MM.1S (cell line): ENCODE data around the gene DIP2C.

Experiments used
- DNase-seq: peaks from one replicate; pipeline ENCODE4 v3.0.0-alpha.2; 2015
- H2AFZ ChIP-seq: fragments of 300-600 bp; sonication (generic); 2 replicates; pipeline ENCODE4 v1.6.0; 2016; ENCODE audit warnings: antibody characterized with exemption, low read length
- H3F3A ChIP-seq: fragments of 300-600 bp; sonication (generic); 2 replicates; pipeline ENCODE4 v1.6.1; 2016; ENCODE audit warnings: mild to moderate bottlenecking, antibody characterized with exemption, low read length, moderate library complexity, mixed read lengths; ENCODE audit not compliant: insufficient read depth
- H3K27ac ChIP-seq: fragments of 300-600 bp; sonication (generic); 2 replicates; pipeline ENCODE4 v1.5.1; 2016; ENCODE audit warnings: mild to moderate bottlenecking, low read length
- H3K27me3 ChIP-seq: fragments of 300-600 bp; sonication (generic); replicated peaks from 2 replicates; pipeline ENCODE4 v1.6.0; 2016; ENCODE audit warnings: low read length; ENCODE audit not compliant: insufficient read depth
- H3K36me3 ChIP-seq: fragments of 300-600 bp; sonication (generic); replicated peaks from 2 replicates; pipeline ENCODE4 v1.6.1; 2016; ENCODE audit warnings: mild to moderate bottlenecking, low read length, mixed read lengths; ENCODE audit not compliant: insufficient read depth
- H3K4me1 ChIP-seq: fragments of 300-600 bp; sonication (generic); 2 replicates; pipeline ENCODE4 v1.6.1; 2016; ENCODE audit warnings: low read length, mixed read lengths
- H3K4me2 ChIP-seq: fragments of 300-600 bp; sonication (generic); 2 replicates; pipeline ENCODE4 v1.6.0; 2016; ENCODE audit warnings: low read depth, low read length
- H3K4me3 ChIP-seq: fragments of 300-600 bp; sonication (generic); 2 replicates; pipeline ENCODE4 v1.5.1; 2016; ENCODE audit warnings: low read length, mixed read lengths
- H3K79me2 ChIP-seq: fragments of 300-600 bp; sonication (generic); 2 replicates; pipeline ENCODE4 v1.6.1; 2016; ENCODE audit warnings: mixed run types, low read length, mixed read lengths
- H3K9ac ChIP-seq: fragments of 300-600 bp; sonication (generic); 2 replicates; pipeline ENCODE4 v1.6.1; 2016; ENCODE audit warnings: low read length, mixed read lengths
- H3K9me2 ChIP-seq: fragments of 300-600 bp; sonication (generic); replicated peaks from 2 replicates; pipeline ENCODE4 v1.6.1; 2016; ENCODE audit warnings: mild to moderate bottlenecking, low read length, mixed read lengths; ENCODE audit not compliant: insufficient read depth
- H3K9me3 ChIP-seq: fragments of 300-600 bp; sonication (generic); replicated peaks from 2 replicates; pipeline ENCODE4 v1.6.1; 2016; ENCODE audit warnings: mild to moderate bottlenecking, low read length, mixed read lengths; ENCODE audit not compliant: insufficient read depth
- H4K20me1 ChIP-seq: fragments of 300-600 bp; sonication (generic); 2 replicates; pipeline ENCODE4 v1.6.1; 2016; ENCODE audit warnings: mild to moderate bottlenecking, low read length, moderate library complexity, mixed read lengths; ENCODE audit not compliant: insufficient read depth
- CTCF ChIP-seq: fragments of 300-600 bp; sonication (generic); IDR thresholded peaks from 2 replicates; pipeline ENCODE4 v1.5.1; 2016; ENCODE audit warnings: antibody characterized with exemption, low read length, mixed read lengths
- EZH2 ChIP-seq: fragments of 300-600 bp; sonication (generic); optimal IDR thresholded peaks from 2 replicates; pipeline ENCODE3; 2017; ENCODE audit warnings: low read depth, mild to moderate bottlenecking, antibody characterized with exemption, low read length, mixed read lengths
- EZH2phosphoT487 ChIP-seq: fragments of 300-600 bp; sonication (generic); IDR thresholded peaks from 2 replicates; pipeline ENCODE4 v1.6.1; 2018; ENCODE audit warnings: antibody characterized with exemption, low read length

Gene DIP2C

DNA sequence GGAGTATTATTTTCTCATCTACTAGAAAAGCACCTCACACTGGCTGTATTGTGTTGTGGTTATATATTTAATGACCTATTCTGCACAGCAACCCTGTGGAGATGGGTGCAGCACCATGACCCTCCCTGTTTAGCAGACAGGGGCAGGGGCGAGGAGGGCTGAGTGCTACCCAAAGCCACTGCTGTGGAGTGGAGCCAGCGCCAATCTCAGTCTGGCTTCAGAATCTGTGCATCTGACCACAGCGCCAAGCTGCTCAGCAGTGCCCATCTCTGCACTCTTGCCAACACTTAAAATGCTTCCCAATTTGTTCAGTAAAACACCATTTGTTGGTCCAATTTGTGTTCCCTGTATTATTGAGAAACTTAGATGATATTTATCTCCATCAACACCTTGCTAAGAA is 315.1 kb downstream of the DIP2C start:
- Histone ChIP-seq H3K4me1 (no peaks in the 10 kb centered on the region), H3K79me2 (no peaks in the 10 kb centered on the region), H3K4me2 (no peak overlapping the region), H3F3A (no peaks in the 10 kb centered on the region), H3K9me2 (no peaks in the 10 kb centered on the region), H3K36me3 (no peaks in the 10 kb centered on the region), H4K20me1 (no peaks in the 10 kb centered on the region), H3K27ac (no peak overlapping the region), H2AFZ (no peak overlapping the region), H3K9me3 (no peaks in the 10 kb centered on the region), H3K27me3 (no peaks in the 10 kb centered on the region), H3K9ac (no peak overlapping the region), H3K4me3 (no peak overlapping the region)
- no peak for DNase-seq
- TF ChIP-seq EZH2phosphoT487 (no peak), EZH2 (no peak), CTCF (no peak)

DNA sequence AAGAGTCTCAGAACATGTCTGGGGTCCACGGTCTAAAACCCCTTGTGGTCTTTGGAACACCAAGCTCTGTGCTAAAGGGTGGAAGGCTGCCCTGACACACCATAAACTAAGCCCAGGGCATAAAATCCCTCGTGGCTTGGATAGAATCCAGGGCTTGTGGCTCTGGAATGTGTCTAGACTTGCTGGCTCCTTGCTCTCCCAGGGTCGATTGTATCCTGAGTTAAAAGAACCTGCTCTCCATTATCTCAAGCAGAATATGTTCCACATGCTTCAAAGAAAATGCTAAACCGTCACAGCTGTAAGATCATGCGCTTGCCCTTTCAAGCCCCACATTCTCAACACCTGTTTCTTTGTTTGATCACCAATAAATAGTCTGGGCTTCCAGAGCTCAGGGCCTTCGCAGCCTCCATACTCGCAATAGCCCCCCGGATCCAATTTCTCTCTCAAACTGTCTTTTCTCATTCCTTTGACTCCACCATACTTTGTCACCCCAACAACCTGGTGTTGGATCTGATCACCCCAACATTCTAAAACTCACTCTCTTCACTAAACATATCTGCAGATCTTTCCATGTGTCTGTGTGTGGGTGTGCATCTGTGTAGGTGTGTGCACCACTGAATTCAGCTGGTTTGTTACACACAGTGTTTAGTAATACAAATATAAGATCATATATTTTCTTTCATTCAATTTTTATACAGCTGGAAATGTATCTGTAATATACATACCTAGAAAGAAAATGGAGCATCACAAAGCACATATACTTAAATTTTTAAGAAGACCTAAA is 315.8 kb downstream of the DIP2C start:
- no peak for TF ChIP-seq EZH2
- TF ChIP-seq EZH2phosphoT487: no peak
- H3K36me3 ChIP-seq: no peaks in the 10 kb centered on the region
- H3K9me3 ChIP-seq: no peaks in the 10 kb centered on the region
- no peaks in the 10 kb centered on the region for H3F3A ChIP-seq
- no peak overlapping the region for H3K27ac ChIP-seq
- no peaks in the 10 kb centered on the region for H3K79me2 ChIP-seq
- no peak overlapping the region for H2AFZ ChIP-seq
- no peak overlapping the region for H3K4me3 ChIP-seq
- H3K4me2 ChIP-seq: no peak overlapping the region
- H3K9me2 ChIP-seq: no peaks in the 10 kb centered on the region
- no peaks in the 10 kb centered on the region for H4K20me1 ChIP-seq
- no peak for DNase-seq
- H3K27me3 ChIP-seq: no peaks in the 10 kb centered on the region
- no peak overlapping the region for H3K9ac ChIP-seq
- no peaks in the 10 kb centered on the region for H3K4me1 ChIP-seq

DNA sequence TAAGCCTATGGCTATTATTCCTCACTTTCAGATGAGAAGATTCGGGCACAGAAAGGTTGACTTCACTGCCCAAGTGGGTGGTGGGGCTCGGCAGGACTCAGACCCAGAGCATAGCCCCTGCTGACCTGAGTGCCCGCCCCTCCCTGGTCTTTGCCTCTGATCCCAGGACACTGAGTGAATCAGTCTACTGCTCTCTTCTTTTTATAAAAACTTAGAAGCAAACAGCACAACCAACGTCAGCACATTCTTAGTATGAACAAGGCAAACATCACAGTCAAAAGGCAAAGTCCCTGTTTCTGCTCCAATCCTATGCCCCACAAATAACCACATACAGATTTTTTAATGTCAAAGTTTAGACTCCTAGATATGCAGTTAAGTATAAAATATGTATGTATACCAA is 316.5 kb downstream of the DIP2C start:
- Histone ChIP-seq H3K4me3 (no peak overlapping the region), H3K4me1 (no peaks in the 10 kb centered on the region), H2AFZ (no peak overlapping the region), H3K9ac (no peak overlapping the region), H3K36me3 (no peaks in the 10 kb centered on the region), H3K4me2 (no peak overlapping the region), H3K27ac (no peak overlapping the region), H3K9me2 (no peaks in the 10 kb centered on the region), H3K79me2 (no peaks in the 10 kb centered on the region), H3K27me3 (no peaks in the 10 kb centered on the region), H3K9me3 (no peaks in the 10 kb centered on the region), H3F3A (no peaks in the 10 kb centered on the region), H4K20me1 (no peaks in the 10 kb centered on the region)
- no peak for TF ChIP-seq CTCF
- no peak for TF ChIP-seq EZH2phosphoT487
- no peak for TF ChIP-seq EZH2
- no peak for DNase-seq

GRCh38 chr10:372566-372965 is 316.9 kb downstream of the DIP2C start:
- Histone ChIP-seq H3K79me2 (no peaks in the 10 kb centered on the region), H3K9ac (no peak overlapping the region)

More at GRCh38 chr10:372566-372965, 316.9 kb downstream of the DIP2C start:
- H2AFZ ChIP-seq: no peak overlapping the region
- H3K9me3 ChIP-seq: no peaks in the 10 kb centered on the region
- no peaks in the 10 kb centered on the region for H3K4me1 ChIP-seq
- H4K20me1 ChIP-seq: no peaks in the 10 kb centered on the region
- no peak overlapping the region for H3K27ac ChIP-seq
- H3F3A ChIP-seq: no peaks in the 10 kb centered on the region
- no peak overlapping the region for H3K4me2 ChIP-seq
- no peaks in the 10 kb centered on the region for H3K9me2 ChIP-seq
- DNase-seq: no peak
- H3K27me3 ChIP-seq: no peaks in the 10 kb centered on the region
- no peaks in the 10 kb centered on the region for H3K36me3 ChIP-seq
- no peak overlapping the region for H3K4me3 ChIP-seq
- TF ChIP-seq CTCF (no peak), EZH2phosphoT487 (no peak), EZH2 (no peak)
